Measurements from ENCODE around the gene UCN. TPM values are rescaled to one million over a fixed set of nuclear protein-coding genes. Genes with fewer than 3 reads are reported as not detected.
"Not testable (repeated sequence)": the region's sequence is repeated elsewhere in the genome, so short reads cannot be mapped to it uniquely, and the experiment has no call there.

The UCN gene
- total and polyA plus RNA-seq, 2 donors (not counting 1 experiment from before 2014, with no cell fraction given) = 1.2 TPM; not detected in 1

GRCh38 chr2:27271631-27272340 is 36.5 kb downstream of the UCN start:
- no peak overlapping the region for H3K4me2 ChIP-seq (ENCODE audit: extremely low read depth, insufficient read depth, low read length)
- TF ChIP-seq, protein P1, sequence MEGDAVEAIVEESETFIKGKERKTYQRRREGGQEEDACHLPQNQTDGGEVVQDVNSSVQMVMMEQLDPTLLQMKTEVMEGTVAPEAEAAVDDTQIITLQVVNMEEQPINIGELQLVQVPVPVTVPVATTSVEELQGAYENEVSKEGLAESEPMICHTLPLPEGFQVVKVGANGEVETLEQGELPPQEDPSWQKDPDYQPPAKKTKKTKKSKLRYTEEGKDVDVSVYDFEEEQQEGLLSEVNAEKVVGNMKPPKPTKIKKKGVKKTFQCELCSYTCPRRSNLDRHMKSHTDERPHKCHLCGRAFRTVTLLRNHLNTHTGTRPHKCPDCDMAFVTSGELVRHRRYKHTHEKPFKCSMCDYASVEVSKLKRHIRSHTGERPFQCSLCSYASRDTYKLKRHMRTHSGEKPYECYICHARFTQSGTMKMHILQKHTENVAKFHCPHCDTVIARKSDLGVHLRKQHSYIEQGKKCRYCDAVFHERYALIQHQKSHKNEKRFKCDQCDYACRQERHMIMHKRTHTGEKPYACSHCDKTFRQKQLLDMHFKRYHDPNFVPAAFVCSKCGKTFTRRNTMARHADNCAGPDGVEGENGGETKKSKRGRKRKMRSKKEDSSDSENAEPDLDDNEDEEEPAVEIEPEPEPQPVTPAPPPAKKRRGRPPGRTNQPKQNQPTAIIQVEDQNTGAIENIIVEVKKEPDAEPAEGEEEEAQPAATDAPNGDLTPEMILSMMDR (conservative IDR thresholded peaks at IDR 0.05 in 1 of 2, IDR thresholded peaks at IDR 0.05 in 1 of 2; ENCODE audit: low read depth in 1 of 2, low read length in 2 of 2) = no peak
- TF ChIP-seq EZH2 (IDR thresholded peaks at IDR 0.05; ENCODE audit: low read length, missing control alignments) = no peak

DNA sequence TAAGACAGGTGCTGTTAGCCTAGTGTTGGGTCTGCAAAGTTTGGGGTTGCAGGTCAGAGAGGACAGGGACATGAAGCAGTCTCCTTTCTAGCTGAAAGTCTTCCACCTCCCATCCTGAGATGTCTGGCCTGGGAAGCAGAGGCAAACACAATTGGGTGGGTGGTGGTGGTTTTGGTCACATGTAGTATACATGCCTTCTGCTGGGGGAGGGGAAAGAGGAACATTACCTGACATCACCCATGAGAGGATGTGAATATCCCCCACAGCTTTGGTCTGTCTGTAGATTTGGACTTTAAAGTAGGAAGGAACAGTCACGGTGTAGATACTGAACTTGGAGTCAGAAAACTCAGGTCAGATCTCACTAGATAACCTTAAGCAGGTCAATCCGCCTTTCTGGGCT is 37.6 kb downstream of the UCN start:
- H3K4me3 ChIP-seq (replicated peaks in 1 of 4; ENCODE audit: control extremely low read depth in 1 of 4, insufficient read depth in 1 of 4, low read depth in 3 of 4, low read length in 4 of 4) = no peak overlapping the region
- TF ChIP-seq, protein P1 (conservative IDR thresholded peaks at IDR 0.05 in 1 of 2, IDR thresholded peaks at IDR 0.05 in 1 of 2; ENCODE audit: low read depth in 1 of 2, low read length in 2 of 2) = no peak
- no peak for TF ChIP-seq EZH2 (IDR thresholded peaks at IDR 0.05; ENCODE audit: low read length, missing control alignments)
- no peak overlapping the region for H3K4me2 ChIP-seq (ENCODE audit: extremely low read depth, insufficient read depth, low read length)
- H3K9me3 ChIP-seq (ENCODE audit: control insufficient read depth, insufficient read depth, low read depth, low read length) = no peaks in the 10 kb centered on the region
- H3K4me1 ChIP-seq (ENCODE audit: control insufficient read depth, extremely low read depth, insufficient read depth, low read length) = no peaks in the 10 kb centered on the region
- H2AFZ ChIP-seq (ENCODE audit: low read length) = no peak overlapping the region
- no peak overlapping the region for H3K9ac ChIP-seq (ENCODE audit: insufficient read depth, low read length)
- no peaks in the 10 kb centered on the region for H4K20me1 ChIP-seq (ENCODE audit: control insufficient read depth, extremely low read depth, insufficient read depth, low read length)
- DNase-seq (ENCODE audit: low read depth in 2 of 2) = no peak
- H3K79me2 ChIP-seq (ENCODE audit: control insufficient read depth, insufficient read depth, low read length) = no peaks in the 10 kb centered on the region
- no peak overlapping the region for H3K27ac ChIP-seq (ENCODE audit: insufficient read depth, low read length)
- H3K36me3 ChIP-seq (ENCODE audit: control insufficient read depth, insufficient read depth, low read length) = no peaks in the 10 kb centered on the region
- peaks cover 24% of the 10 kb centered on the region for H3K27me3 ChIP-seq (ENCODE audit: control insufficient read depth, insufficient read depth, low read length)

More at GRCh38 chr2:27271631-27272340, 36.5 kb downstream of the UCN start:
- no peak for DNase-seq (ENCODE audit: low read depth in 2 of 2)
- no peak overlapping the region for H3K9ac ChIP-seq (ENCODE audit: insufficient read depth, low read length)
- no peaks in the 10 kb centered on the region for H3K9me3 ChIP-seq (ENCODE audit: control insufficient read depth, insufficient read depth, low read depth, low read length)
- H3K27ac ChIP-seq (ENCODE audit: insufficient read depth, low read length) = no peak overlapping the region
- no peak overlapping the region for H3K4me3 ChIP-seq (replicated peaks in 1 of 4; ENCODE audit: control extremely low read depth in 1 of 4, insufficient read depth in 1 of 4, low read depth in 3 of 4, low read length in 4 of 4)
- no peaks in the 10 kb centered on the region for H4K20me1 ChIP-seq (ENCODE audit: control insufficient read depth, extremely low read depth, insufficient read depth, low read length)
- no peaks in the 10 kb centered on the region for H3K79me2 ChIP-seq (ENCODE audit: control insufficient read depth, insufficient read depth, low read length)
- no peaks in the 10 kb centered on the region for H3K36me3 ChIP-seq (ENCODE audit: control insufficient read depth, insufficient read depth, low read length)
- H2AFZ ChIP-seq (ENCODE audit: low read length) = no peak overlapping the region
- H3K4me1 ChIP-seq (ENCODE audit: control insufficient read depth, extremely low read depth, insufficient read depth, low read length) = no peaks in the 10 kb centered on the region
- peaks cover 22% of the 10 kb centered on the region for H3K27me3 ChIP-seq (ENCODE audit: control insufficient read depth, insufficient read depth, low read length)

- no peak for DNase-seq (ENCODE audit: low read depth in 2 of 2)
- no peak for TF ChIP-seq EZH2 (IDR thresholded peaks at IDR 0.05; ENCODE audit: low read length, missing control alignments)
- TF ChIP-seq, protein P1 (conservative IDR thresholded peaks at IDR 0.05 in 1 of 2, IDR thresholded peaks at IDR 0.05 in 1 of 2; ENCODE audit: low read depth in 1 of 2, low read length in 2 of 2) = no peak
- Histone ChIP-seq H3K4me2 (ENCODE audit: extremely low read depth, insufficient read depth, low read length) (no peak overlapping the region), H4K20me1 (ENCODE audit: control insufficient read depth, extremely low read depth, insufficient read depth, low read length) (no peaks in the 10 kb centered on the region), H3K79me2 (ENCODE audit: control insufficient read depth, insufficient read depth, low read length) (no peaks in the 10 kb centered on the region), H3K4me3 (replicated peaks in 1 of 4; ENCODE audit: control extremely low read depth in 1 of 4, insufficient read depth in 1 of 4, low read depth in 3 of 4, low read length in 4 of 4) (no peak overlapping the region), H3K27ac (ENCODE audit: insufficient read depth, low read length) (no peak overlapping the region), H2AFZ (ENCODE audit: low read length) (no peak overlapping the region), H3K27me3 (ENCODE audit: control insufficient read depth, insufficient read depth, low read length) (peaks cover 29% of the 10 kb centered on the region), H3K9ac (ENCODE audit: insufficient read depth, low read length) (no peak overlapping the region), H3K4me1 (ENCODE audit: control insufficient read depth, extremely low read depth, insufficient read depth, low read length) (no peaks in the 10 kb centered on the region), H3K36me3 (ENCODE audit: control insufficient read depth, insufficient read depth, low read length) (no peaks in the 10 kb centered on the region), H3K9me3 (ENCODE audit: control insufficient read depth, insufficient read depth, low read depth, low read length) (no peaks in the 10 kb centered on the region)
Measured at GRCh38 chr2:27270131-27270530, 38.1 kb downstream of the UCN start.

DNA sequence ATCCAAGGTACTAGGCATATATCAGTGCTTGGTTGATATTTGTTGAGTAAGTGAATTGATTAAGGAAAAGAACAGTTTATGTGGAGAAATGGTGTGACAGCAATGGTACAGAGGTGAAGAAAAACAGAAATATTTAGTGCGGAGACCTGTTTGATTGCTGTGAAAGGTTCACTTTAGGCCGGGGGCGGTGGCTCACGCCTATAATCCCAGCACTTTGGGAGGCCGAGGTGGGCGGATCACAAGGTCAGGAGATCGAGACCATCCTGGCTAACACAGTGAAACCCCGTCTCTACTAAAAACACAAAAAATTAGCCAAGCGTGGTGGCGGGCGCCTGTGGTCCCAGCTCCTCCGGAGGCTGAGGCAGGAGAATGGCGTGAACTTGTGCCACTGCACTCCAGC is 39.9 kb downstream of the UCN start:
- H3K27ac ChIP-seq (ENCODE audit: insufficient read depth, low read length); H3K79me2 ChIP-seq (ENCODE audit: control insufficient read depth, insufficient read depth, low read length); DNase-seq (ENCODE audit: low read depth in 2 of 2); H3K9ac ChIP-seq (ENCODE audit: insufficient read depth, low read length); H2AFZ ChIP-seq (ENCODE audit: low read length); H3K36me3 ChIP-seq (ENCODE audit: control insufficient read depth, insufficient read depth, low read length); H3K4me3 ChIP-seq (replicated peaks in 1 of 4; ENCODE audit: control extremely low read depth in 1 of 4, insufficient read depth in 1 of 4, low read depth in 3 of 4, low read length in 4 of 4); H3K4me1 ChIP-seq (ENCODE audit: control insufficient read depth, extremely low read depth, insufficient read depth, low read length); H3K9me3 ChIP-seq (ENCODE audit: control insufficient read depth, insufficient read depth, low read depth, low read length); H3K4me2 ChIP-seq (ENCODE audit: extremely low read depth, insufficient read depth, low read length); H4K20me1 ChIP-seq (ENCODE audit: control insufficient read depth, extremely low read depth, insufficient read depth, low read length): not testable (repeated sequence)
- H3K27me3 ChIP-seq (ENCODE audit: control insufficient read depth, insufficient read depth, low read length) = peaks cover 47% of the 10 kb centered on the region
